ENCODE results near the gene DNAJC17. TPM values are rescaled to one million over a fixed set of nuclear protein-coding genes. Genes with fewer than 3 reads are reported as not detected.

The DNAJC17 gene
- total and polyA plus RNA-seq, 2 of the 13 experiments (the other 11 are each of a cell fraction or from before 2014, with no cell fraction given): 22.2 to 26.5 TPM

DNA sequence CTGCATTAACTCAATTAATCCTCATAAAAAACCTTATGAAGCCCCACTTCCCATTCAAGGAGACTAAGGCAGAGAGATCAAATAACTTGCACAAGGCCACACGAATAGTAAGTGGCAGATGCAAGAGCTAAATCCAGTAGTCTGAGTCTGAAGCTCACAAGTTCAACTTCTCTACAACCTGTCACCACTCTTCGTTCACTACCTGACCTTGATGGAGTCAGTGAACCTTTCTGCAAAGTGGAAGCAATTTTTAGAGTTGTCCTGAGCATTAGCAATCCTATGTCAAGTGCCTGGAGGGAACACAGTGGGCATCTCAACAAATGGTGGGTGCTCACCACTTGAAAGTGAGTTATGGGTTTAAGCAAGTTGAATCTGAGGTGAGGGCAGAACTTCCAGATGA lies 34.5 kb upstream of the DNAJC17 start (continued):
- TF ChIP-seq, protein P1, sequence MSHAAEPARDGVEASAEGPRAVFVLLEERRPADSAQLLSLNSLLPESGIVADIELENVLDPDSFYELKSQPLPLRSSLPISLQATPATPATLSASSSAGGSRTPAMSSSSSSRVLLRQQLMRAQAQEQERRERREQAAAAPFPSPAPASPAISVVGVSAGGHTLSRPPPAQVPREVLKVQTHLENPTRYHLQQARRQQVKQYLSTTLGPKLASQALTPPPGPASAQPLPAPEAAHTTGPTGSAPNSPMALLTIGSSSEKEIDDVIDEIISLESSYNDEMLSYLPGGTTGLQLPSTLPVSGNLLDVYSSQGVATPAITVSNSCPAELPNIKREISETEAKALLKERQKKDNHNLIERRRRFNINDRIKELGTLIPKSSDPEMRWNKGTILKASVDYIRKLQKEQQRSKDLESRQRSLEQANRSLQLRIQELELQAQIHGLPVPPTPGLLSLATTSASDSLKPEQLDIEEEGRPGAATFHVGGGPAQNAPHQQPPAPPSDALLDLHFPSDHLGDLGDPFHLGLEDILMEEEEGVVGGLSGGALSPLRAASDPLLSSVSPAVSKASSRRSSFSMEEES (CRISPR knock-in tag; IDR thresholded peaks at IDR 0.05): no peak

DNA sequence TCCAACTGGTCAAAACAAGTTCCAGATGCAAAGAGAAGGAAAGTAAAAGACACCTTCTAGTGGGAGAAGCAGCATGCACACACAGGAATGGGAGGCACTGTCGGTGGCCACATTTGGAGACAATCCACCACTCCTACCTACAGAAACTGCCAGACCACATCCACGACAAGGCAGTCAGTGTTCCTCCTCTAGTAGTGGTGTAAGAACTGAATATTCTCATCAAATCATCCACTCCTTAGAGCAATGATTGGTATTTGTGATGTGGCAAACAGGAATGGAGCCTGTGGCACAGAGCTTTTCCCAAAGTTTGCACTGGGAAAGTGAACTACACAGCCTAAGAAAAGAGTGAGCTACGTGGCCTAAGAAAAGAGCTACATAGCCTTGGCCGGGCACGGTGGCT lies 31.5 kb upstream of the DNAJC17 start:
- POLR2A ChIA-PET: interaction anchor here (1.5 kb wide), 1 partner anchor 8 kb away, joined by 3 read pairs; no protein-coding TSS in a partner anchor

More for the DNA sequence above, 31.5 kb upstream of the DNAJC17 start:
- CTCF ChIA-PET (ENCODE audit: low intra/inter-chr PET ratio, low total read pairs): no interaction called here
- intact Hi-C loops (cut with micrococcal nuclease; ENCODE audit: unreplicated experiment) (no loop called here), in situ Hi-C loops (cut with HindIII; ENCODE audit: extremely low pct_ligation_motif_present, low pct_unique_long_range_greater_than_20kb) (no loop called here)
- H3K36me3 ChIP-seq (replicated peaks in 1 of 2; ENCODE audit: control insufficient read depth in 1 of 2, insufficient read depth in 2 of 2, low read length in 2 of 2): no peaks in the 10 kb centered on the region
- H3K27me3 ChIP-seq (ENCODE audit: control insufficient read depth in 1 of 2, insufficient read depth in 2 of 2, low read length in 2 of 2): peaks cover 4 to 9% of the 10 kb centered on the region in 2 experiments; a peak in 4 of 5 replicates
- no peak overlapping the region for H3K4me2 ChIP-seq (ENCODE audit: low read depth, low read length)
- WGBS (ENCODE audit: low lambda C conversion rate): 43% methylated on average over 5 of the region's 5 CpGs
- TF ChIP-seq ZNF891 (CRISPR knock-in tag; IDR thresholded peaks at IDR 0.05) (no peak), ZSCAN22 (CRISPR knock-in tag; IDR thresholded peaks at IDR 0.05) (no peak), NRL (CRISPR knock-in tag; IDR thresholded peaks at IDR 0.05; ENCODE audit: borderline replicate concordance) (no peak), HOXA3 (CRISPR knock-in tag; IDR thresholded peaks at IDR 0.05) (no peak), TBX2 (CRISPR knock-in tag; IDR thresholded peaks at IDR 0.05; ENCODE audit: borderline replicate concordance) (no peak), MTA1 (CRISPR knock-in tag; IDR thresholded peaks at IDR 0.05; ENCODE audit: borderline replicate concordance) (no peak), NFATC3 (CRISPR knock-in tag; IDR thresholded peaks at IDR 0.05) (no peak), KDM2A (CRISPR knock-in tag; IDR thresholded peaks at IDR 0.05; ENCODE audit: borderline replicate concordance, low read depth) (no peak), KDM3A (CRISPR knock-in tag; IDR thresholded peaks at IDR 0.05; ENCODE audit: low read depth) (no peak), ZNF468 (CRISPR knock-in tag; IDR thresholded peaks at IDR 0.05) (no peak), ELF1 (CRISPR knock-in tag; IDR thresholded peaks at IDR 0.05) (no peak), CCDC6 (CRISPR knock-in tag; IDR thresholded peaks at IDR 0.05) (no peak), ZBTB42 (CRISPR knock-in tag; IDR thresholded peaks at IDR 0.05) (no peak), ZNF768 (CRISPR knock-in tag; IDR thresholded peaks at IDR 0.05) (no peak), MAFF (IDR thresholded peaks at IDR 0.05; ENCODE audit: low read depth, low read length) (no peak)
- TF ChIP-seq, protein P2, sequence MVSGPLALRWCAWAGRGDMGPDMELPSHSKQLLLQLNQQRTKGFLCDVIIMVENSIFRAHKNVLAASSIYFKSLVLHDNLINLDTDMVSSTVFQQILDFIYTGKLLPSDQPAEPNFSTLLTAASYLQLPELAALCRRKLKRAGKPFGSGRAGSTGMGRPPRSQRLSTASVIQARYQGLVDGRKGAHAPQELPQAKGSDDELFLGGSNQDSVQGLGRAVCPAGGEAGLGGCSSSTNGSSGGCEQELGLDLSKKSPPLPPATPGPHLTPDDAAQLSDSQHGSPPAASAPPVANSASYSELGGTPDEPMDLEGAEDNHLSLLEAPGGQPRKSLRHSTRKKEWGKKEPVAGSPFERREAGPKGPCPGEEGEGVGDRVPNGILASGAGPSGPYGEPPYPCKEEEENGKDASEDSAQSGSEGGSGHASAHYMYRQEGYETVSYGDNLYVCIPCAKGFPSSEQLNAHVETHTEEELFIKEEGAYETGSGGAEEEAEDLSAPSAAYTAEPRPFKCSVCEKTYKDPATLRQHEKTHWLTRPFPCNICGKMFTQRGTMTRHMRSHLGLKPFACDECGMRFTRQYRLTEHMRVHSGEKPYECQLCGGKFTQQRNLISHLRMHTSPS (CRISPR knock-in tag; IDR thresholded peaks at IDR 0.05; ENCODE audit: low read depth): no peak
- TF ChIP-seq, protein P3, sequence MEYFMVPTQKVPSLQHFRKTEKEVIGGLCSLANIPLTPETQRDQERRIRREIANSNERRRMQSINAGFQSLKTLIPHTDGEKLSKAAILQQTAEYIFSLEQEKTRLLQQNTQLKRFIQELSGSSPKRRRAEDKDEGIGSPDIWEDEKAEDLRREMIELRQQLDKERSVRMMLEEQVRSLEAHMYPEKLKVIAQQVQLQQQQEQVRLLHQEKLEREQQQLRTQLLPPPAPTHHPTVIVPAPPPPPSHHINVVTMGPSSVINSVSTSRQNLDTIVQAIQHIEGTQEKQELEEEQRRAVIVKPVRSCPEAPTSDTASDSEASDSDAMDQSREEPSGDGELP (IDR thresholded peaks at IDR 0.05; ENCODE audit: borderline replicate concordance, low read depth): no peak
- TF ChIP-seq, protein P4, sequence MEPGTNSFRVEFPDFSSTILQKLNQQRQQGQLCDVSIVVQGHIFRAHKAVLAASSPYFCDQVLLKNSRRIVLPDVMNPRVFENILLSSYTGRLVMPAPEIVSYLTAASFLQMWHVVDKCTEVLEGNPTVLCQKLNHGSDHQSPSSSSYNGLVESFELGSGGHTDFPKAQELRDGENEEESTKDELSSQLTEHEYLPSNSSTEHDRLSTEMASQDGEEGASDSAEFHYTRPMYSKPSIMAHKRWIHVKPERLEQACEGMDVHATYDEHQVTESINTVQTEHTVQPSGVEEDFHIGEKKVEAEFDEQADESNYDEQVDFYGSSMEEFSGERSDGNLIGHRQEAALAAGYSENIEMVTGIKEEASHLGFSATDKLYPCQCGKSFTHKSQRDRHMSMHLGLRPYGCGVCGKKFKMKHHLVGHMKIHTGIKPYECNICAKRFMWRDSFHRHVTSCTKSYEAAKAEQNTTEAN (CRISPR knock-in tag; conservative IDR thresholded peaks at IDR 0.05): no peak
- no peaks in the 10 kb centered on the region for H3K9me3 ChIP-seq (ENCODE audit: low read length)
- H3K27ac ChIP-seq (ENCODE audit: extremely low read length, insufficient read depth, low read length): no peak overlapping the region
- H3K4me3 ChIP-seq (replicated peaks in 1 of 3; ENCODE audit: insufficient read depth in 1 of 3, low read depth in 2 of 3, low read length in 3 of 3): no peak overlapping the region
- H4K20me1 ChIP-seq (ENCODE audit: insufficient read depth, low read length): no peaks in the 10 kb centered on the region
- ATAC-seq (no peak), DNase-seq (ENCODE audit: low spot score) (no peak), FAIRE-seq (no peak)
- no peaks in the 10 kb centered on the region for H3K79me2 ChIP-seq (ENCODE audit: insufficient read depth, low read length)
- H2AFZ ChIP-seq (ENCODE audit: low read length): no peak overlapping the region
- H3K9ac ChIP-seq (ENCODE audit: insufficient read depth, low read depth, low read length): no peak overlapping the region
- BruUV-seq (replicated peaks): no TSS peak
- H3K4me1 ChIP-seq (ENCODE audit: insufficient read depth, low read length): peaks cover 9% of the 10 kb centered on the region

Data from HepG2 (cell line).